Caco-2 (cell line): ENCODE results near the gene ZBTB47. TPM values are rescaled to one million over a fixed set of nuclear protein-coding genes. Genes with fewer than 3 reads are reported as not detected.
A peak's percentile ranks its signal among the peaks of the same experiment; 100 is the strongest.

Experiments
- Bru-seq: library from RNA; stranded (reverse); fragments of 400-500 nt; gene quantifications from one replicate; lab custom pipeline; 2021; lab: Mats Ljungman, UMichigan
- BruChase-seq, 2 experiments: library from RNA; stranded (reverse); fragments of 400-500 nt; gene quantifications; one replicate each; lab custom pipeline; 2021; lab: Mats Ljungman, UMichigan
- BruUV-seq: library from RNA; stranded (reverse); fragments of 400-500 nt; replicated peaks from 2 replicates; lab custom pipeline; 2021; lab: Mats Ljungman, UMichigan
- CTCF ChIA-PET: fragments of 300-600 bp; sonication (Branson Sonifier 250); formaldehyde crosslinking; loops from one replicate; lab custom pipeline; 2022; ENCODE audit warnings: antibody characterized with exemption; lab: Charles Lee
- POLR2A ChIA-PET: fragments of 300-600 bp; sonication (Branson Sonifier 250); formaldehyde crosslinking; loops from one replicate; lab custom pipeline; 2022; ENCODE audit warnings: antibody characterized with exemption; lab: Charles Lee
- DNase-seq, 2 experiments: peaks; one replicate each; pipeline versions ENCODE4 v3.0.0 to v3.0.0-alpha.2; 2020 to 2022
- H3K27me3 ChIP-seq: replicated peaks from 2 replicates; pipeline ENCODE4 v1.6.0; 2011; ENCODE audit warnings: low read length; ENCODE audit not compliant: control insufficient read depth, insufficient read depth
- H3K36me3 ChIP-seq: 2 replicates; pipeline ENCODE4 v1.5.1; 2011; ENCODE audit warnings: low read length; ENCODE audit not compliant: control insufficient read depth, insufficient read depth
- H3K4me1 ChIP-seq: fragments of 250-450 bp; sonication (Bioruptor Pico); 2 replicates; pipeline ENCODE4 v1.5.1; 2020; ENCODE audit warnings: mild to moderate bottlenecking
- H3K4me3 ChIP-seq: 2 replicates; pipeline ENCODE4 v1.5.1; 2011; ENCODE audit warnings: low read depth, mild to moderate bottlenecking, control low read depth, low read length
- H3K9me3 ChIP-seq: fragments of 250-450 bp; sonication (Bioruptor Pico); 2 replicates; pipeline ENCODE4 v1.5.1; 2020; ENCODE audit warnings: mild to moderate bottlenecking, moderate library complexity
- H3K27ac Mint-ChIP-seq: one replicate; pipeline ENCODE4 v1.8.0; 2022; ENCODE audit warnings: mixed read lengths; ENCODE audit not compliant: unreplicated experiment
- H3K27me3 Mint-ChIP-seq: one replicate; pipeline ENCODE4 v1.8.0; 2022; ENCODE audit warnings: mixed read lengths; ENCODE audit not compliant: insufficient read depth, unreplicated experiment
- H3K36me3 Mint-ChIP-seq: one replicate; pipeline ENCODE4 v1.8.0; 2022; ENCODE audit warnings: mild to moderate bottlenecking, mixed read lengths; ENCODE audit not compliant: insufficient read depth, unreplicated experiment
- H3K4me1 Mint-ChIP-seq: one replicate; pipeline ENCODE4 v1.8.0; 2022; ENCODE audit warnings: low read depth, mixed read lengths; ENCODE audit not compliant: unreplicated experiment
- H3K4me3 Mint-ChIP-seq: one replicate; pipeline ENCODE4 v1.8.0; 2022; ENCODE audit warnings: mild to moderate bottlenecking, moderate library complexity, mixed read lengths; ENCODE audit not compliant: unreplicated experiment
- H3K9me3 Mint-ChIP-seq: one replicate; pipeline ENCODE4 v1.8.0; 2022; ENCODE audit warnings: mixed read lengths; ENCODE audit not compliant: unreplicated experiment
- intact Hi-C: fragments of 100-400 bp; cut with micrococcal nuclease; formaldehyde crosslinking; loops from one replicate; pipeline ENCODE4 v1.10.0; 2022; ENCODE audit not compliant: unreplicated experiment
- long read RNA-seq: library from polyadenylated mRNA; stranded (forward); transcript quantifications from one replicate; pipeline ENCODE4 v2.0.0, GENCODE V29; 2022
- total RNA-seq: library from RNA; stranded (reverse); gene quantifications from 2 replicates; pipeline ENCODE4 v1.2.3, GENCODE V29; 2022
- TF ChIP-seq, protein P1 (sequence below), 2 experiments: fragments of 200-600 bp in 1 of 2; IDR thresholded peaks; 1 replicate in 1 of 2; 2 replicates in 1 of 2; pipeline versions ENCODE4 v1.5.1 to v1.8.0; 2011 to 2022; ENCODE audit warnings: antibody characterized with exemption in 1 of 2, control low read depth in 1 of 2, inconsistent platforms in 1 of 2, low read depth in 1 of 2, low read length in 1 of 2, mild to moderate bottlenecking in 1 of 2, moderate library complexity in 1 of 2; ENCODE audit not compliant: insufficient read depth in 1 of 2, severe bottlenecking in 1 of 2, unreplicated experiment in 1 of 2

Gene ZBTB47
- total RNA-seq (4.8 and 5.2 TPM in 2 replicates), Bru-seq, nascent RNA (percentile 47 among the genes with signal in this experiment), BruChase-seq, experiment 1, labeled RNA remaining after a 2-hour chase (percentile 50 among the genes with signal in this experiment), BruChase-seq, experiment 2, labeled RNA remaining after a 6-hour chase (percentile 43 among the genes with signal in this experiment)
- long read RNA-seq: 0 reads

DNA sequence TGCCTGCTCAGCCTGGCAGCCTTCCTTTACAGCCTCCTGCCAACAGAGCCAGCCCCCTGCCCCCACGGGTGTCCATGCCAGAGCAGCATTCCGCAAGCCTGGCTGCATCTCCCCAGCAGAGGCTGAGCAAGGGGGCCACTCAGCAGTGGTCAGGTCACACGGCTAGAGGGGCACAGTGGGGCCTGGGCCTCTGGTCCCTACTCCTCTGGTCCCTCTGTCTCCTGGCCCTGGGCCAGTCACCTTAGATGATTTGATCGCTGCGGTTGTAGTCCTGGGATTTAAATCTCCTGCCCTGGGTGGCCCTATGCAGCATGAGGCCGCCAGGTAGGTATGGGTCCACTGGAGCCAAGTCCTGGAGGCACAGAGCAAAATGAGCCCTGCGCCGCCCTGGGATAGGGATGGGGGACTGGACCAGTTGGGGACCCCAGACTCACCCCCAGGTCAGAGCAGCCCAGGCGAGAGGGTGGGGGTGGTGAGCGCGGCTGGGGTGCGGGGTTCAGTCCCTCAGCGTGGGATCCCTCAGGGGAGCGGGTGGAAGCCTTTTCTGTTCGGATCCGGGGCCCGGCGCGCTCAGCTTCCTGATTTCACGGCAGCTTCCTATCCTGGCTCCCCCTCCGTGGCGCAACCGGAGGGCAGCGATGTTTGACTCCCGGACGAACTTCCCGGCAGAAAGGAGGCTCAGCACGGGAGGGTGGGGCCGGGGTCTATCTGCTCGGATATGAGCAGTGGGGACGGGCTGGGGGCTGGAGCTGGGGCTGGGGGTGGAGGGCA, at the start of gene ZBTB47:
TSS of gene ZBTB47 (plus strand) at position 138 of the 771 bp plus-strand sequence. CDS start 4,659 bp downstream, outside the sequence.
- Histone ChIP-seq H3K4me3 (peak within 1 kb of the TSS; percentile 79), H3K27me3 (no peaks in the 10 kb centered on the region), H3K9me3 (no peaks in the 10 kb centered on the region), H3K4me1 (peaks cover 19% of the 10 kb centered on the region), H3K36me3 (no peaks in the 10 kb centered on the region; the same call in 1 of the 2 replicates)
- Mint-ChIP-seq H3K36me3 (peaks cover 41% of the 10 kb centered on the region), H3K4me1 (no peaks in the 10 kb centered on the region), H3K27ac (peak within 1 kb of the TSS; percentile 73), H3K27me3 (no peaks in the 10 kb centered on the region), H3K9me3 (no peaks in the 10 kb centered on the region), H3K4me3 (peak within 1 kb of the TSS; percentile 86)
- TF ChIP-seq, protein P1, sequence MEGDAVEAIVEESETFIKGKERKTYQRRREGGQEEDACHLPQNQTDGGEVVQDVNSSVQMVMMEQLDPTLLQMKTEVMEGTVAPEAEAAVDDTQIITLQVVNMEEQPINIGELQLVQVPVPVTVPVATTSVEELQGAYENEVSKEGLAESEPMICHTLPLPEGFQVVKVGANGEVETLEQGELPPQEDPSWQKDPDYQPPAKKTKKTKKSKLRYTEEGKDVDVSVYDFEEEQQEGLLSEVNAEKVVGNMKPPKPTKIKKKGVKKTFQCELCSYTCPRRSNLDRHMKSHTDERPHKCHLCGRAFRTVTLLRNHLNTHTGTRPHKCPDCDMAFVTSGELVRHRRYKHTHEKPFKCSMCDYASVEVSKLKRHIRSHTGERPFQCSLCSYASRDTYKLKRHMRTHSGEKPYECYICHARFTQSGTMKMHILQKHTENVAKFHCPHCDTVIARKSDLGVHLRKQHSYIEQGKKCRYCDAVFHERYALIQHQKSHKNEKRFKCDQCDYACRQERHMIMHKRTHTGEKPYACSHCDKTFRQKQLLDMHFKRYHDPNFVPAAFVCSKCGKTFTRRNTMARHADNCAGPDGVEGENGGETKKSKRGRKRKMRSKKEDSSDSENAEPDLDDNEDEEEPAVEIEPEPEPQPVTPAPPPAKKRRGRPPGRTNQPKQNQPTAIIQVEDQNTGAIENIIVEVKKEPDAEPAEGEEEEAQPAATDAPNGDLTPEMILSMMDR (IDR thresholded peaks at IDR 0.05; ENCODE audit: insufficient read depth in 1 of 2, low read depth in 1 of 2, low read length in 1 of 2, severe bottlenecking in 1 of 2, unreplicated experiment in 1 of 2): no peak
- intact Hi-C loops: loop anchor here (5.0 kb wide), 2 partner anchors 51 to 71 kb away; partner anchors contain the start of genes NKTR and SEC22C
- no peak for DNase-seq
- ChIA-PET POLR2A (interaction anchor here (1.2 kb wide), 1 partner anchor 63 kb away, joined by 3 read pairs; the partner anchor contains the start of gene SS18L2), CTCF (interaction anchor here (0.5 to 0.7 kb wide), 3 partner anchors 10 to 21 kb away, joined by 3 read pairs; no protein-coding TSS in a partner anchor)
- BruUV-seq: TSS peak; percentile 31

DNA sequence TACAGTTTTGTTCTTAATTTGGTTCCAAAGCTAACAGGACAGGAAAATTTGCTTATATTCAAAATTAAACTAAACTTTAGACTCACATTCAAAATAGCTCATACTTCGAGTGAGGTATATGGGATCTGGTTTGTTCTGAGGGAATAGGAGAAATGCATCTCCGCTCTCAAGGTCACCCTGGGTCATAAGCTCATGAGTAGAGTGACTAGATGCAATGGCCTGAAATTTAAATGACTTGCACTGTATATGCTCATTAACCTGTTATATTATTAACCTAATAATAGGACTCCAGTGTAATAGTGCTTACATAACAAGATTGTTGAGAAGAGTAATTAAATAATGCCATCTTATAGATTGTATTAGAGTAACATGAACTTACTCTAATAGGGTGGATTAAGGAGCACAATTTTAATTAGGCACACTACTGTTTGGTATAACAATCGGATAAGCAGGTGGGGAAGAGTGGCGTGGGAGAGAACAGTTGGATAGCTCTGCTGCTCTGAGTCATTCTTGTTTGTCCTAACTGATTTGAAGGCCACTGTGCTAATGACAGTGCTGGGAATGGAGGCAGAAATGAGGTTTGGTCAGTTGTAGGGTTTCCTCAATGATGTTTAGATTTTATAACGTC, 47.8 kb upstream of the ZBTB47 start:
- H3K4me1 ChIP-seq: peaks cover 4% of the 10 kb centered on the region; the same call in 1 of the 2 replicates
- ChIA-PET CTCF (no interaction called here), POLR2A (no interaction called here)
- no peak overlapping the region for H3K4me3 ChIP-seq
- BruUV-seq: no TSS peak
- Mint-ChIP-seq H3K4me3 (no peak overlapping the region), H3K27me3 (no peaks in the 10 kb centered on the region), H3K4me1 (peaks cover 17% of the 10 kb centered on the region), H3K27ac (no peak overlapping the region), H3K9me3 (no peaks in the 10 kb centered on the region), H3K36me3 (peaks cover 38% of the 10 kb centered on the region)
- DNase-seq: no peak
- no peaks in the 10 kb centered on the region; the same call in 1 of the 2 replicates for H3K36me3 ChIP-seq
- H3K9me3 ChIP-seq: no peaks in the 10 kb centered on the region
- H3K27me3 ChIP-seq: no peaks in the 10 kb centered on the region
- TF ChIP-seq, protein P1 (IDR thresholded peaks at IDR 0.05; ENCODE audit: insufficient read depth in 1 of 2, low read depth in 1 of 2, low read length in 1 of 2, severe bottlenecking in 1 of 2, unreplicated experiment in 1 of 2): no peak
- intact Hi-C loops: no loop called here

DNA sequence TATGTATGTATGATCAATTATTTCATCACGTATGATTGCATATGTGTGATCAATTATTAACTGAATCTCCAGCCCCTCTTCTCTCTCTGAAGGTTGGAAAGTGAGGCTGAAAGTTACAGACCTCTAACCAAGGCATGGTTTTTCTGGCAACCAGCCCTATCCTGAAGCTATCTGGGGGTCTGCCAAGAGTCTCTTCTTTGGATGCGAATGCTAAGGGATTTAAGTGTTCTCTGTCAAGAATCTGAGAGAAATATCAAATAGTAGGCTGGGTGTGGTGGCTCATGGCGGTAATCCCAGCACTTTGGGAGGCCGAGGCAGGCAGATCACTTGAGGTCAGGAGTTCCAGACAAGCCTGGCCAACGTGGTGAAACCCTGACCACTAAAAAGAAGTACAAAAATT, 44.9 kb upstream of the ZBTB47 start:
- Mint-ChIP-seq H3K9me3 (no peaks in the 10 kb centered on the region), H3K4me3 (no peak overlapping the region), H3K4me1 (peaks cover 11% of the 10 kb centered on the region), H3K36me3 (peaks cover 51% of the 10 kb centered on the region), H3K27ac (no peak overlapping the region), H3K27me3 (no peaks in the 10 kb centered on the region)
- BruUV-seq: no TSS peak
- Histone ChIP-seq H3K9me3 (no peaks in the 10 kb centered on the region), H3K27me3 (no peaks in the 10 kb centered on the region), H3K4me1 (no peaks in the 10 kb centered on the region), H3K4me3 (no peak overlapping the region), H3K36me3 (no peaks in the 10 kb centered on the region)
- TF ChIP-seq, protein P1 (IDR thresholded peaks at IDR 0.05; ENCODE audit: insufficient read depth in 1 of 2, low read depth in 1 of 2, low read length in 1 of 2, severe bottlenecking in 1 of 2, unreplicated experiment in 1 of 2): no peak
- ChIA-PET CTCF (no interaction called here), POLR2A (no interaction called here)
- DNase-seq: no peak
- intact Hi-C loops: no loop called here
